Transverse colon (tissue), 4 donors: ENCODE data around the gene EFCAB12.

Experiments
- EP300 ChIP-seq: sonication (generic); formaldehyde crosslinking; IDR thresholded peaks from one replicate; pipeline ENCODE4 v1.6.1; 2017; ENCODE audit warnings: antibody characterized with exemption, low read depth
- POLR2A ChIP-seq: fragments of 450-650 bp; IDR thresholded peaks from one replicate; pipeline ENCODE4 v1.6.1; 2016; ENCODE audit warnings: antibody characterized with exemption, mild to moderate bottlenecking, moderate library complexity
- POLR2AphosphoS5 ChIP-seq, 3 donors: sonication (generic); formaldehyde crosslinking; IDR thresholded peaks; one replicate each; pipeline ENCODE4 v1.6.1; 2016; ENCODE audit warnings: antibody characterized with exemption in 3 of 3
- TF ChIP-seq, protein P1 (sequence below), 5 experiments: fragments of 200-600 bp in 3 of 5; fragments of 450-650 bp in 2 of 5; sonication (generic) in 3 of 5; IDR thresholded peaks; 1 replicate in 2 of 5; 2 replicates in 3 of 5; pipeline ENCODE4 v1.5.1; 2016 to 2017; ENCODE audit warnings: antibody characterized with exemption in 5 of 5, inconsistent platforms in 3 of 5, mild to moderate bottlenecking in 2 of 5, moderate library complexity in 1 of 5

DNA sequence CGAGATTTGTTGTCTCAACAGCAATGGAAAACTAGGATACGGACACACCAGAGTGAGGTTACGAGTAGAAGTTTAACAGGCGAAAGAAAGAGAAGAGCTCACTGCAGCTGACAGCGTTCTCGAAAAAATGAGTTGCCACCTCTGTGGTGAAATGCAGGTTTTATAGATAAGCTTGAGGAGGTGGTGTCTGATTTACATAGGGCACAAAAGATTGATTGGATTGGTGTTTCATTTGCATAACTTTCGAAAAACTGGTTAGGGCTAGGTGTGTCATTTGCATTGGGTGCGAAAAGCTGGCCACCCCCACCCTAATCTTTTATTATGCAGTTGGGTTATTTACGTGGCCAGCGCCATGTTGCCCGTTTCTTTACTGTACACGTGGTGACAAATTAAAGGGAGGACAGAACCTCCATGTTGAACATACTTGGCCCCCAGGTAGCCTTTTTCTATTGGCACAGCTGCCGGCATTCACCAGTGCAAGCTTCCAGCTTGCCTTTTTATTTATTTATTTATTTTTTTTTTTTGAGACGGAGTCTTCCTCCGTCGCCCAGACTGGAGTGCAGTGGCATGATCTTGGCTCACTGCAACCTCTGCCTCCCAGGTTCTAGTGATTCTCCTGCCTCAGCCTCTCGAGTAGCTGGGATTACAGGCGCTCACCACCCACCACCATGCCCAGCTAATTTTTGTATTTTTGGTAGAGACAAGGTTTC lies 19.9 kb upstream of the EFCAB12 start:
- TF ChIP-seq, protein P1, sequence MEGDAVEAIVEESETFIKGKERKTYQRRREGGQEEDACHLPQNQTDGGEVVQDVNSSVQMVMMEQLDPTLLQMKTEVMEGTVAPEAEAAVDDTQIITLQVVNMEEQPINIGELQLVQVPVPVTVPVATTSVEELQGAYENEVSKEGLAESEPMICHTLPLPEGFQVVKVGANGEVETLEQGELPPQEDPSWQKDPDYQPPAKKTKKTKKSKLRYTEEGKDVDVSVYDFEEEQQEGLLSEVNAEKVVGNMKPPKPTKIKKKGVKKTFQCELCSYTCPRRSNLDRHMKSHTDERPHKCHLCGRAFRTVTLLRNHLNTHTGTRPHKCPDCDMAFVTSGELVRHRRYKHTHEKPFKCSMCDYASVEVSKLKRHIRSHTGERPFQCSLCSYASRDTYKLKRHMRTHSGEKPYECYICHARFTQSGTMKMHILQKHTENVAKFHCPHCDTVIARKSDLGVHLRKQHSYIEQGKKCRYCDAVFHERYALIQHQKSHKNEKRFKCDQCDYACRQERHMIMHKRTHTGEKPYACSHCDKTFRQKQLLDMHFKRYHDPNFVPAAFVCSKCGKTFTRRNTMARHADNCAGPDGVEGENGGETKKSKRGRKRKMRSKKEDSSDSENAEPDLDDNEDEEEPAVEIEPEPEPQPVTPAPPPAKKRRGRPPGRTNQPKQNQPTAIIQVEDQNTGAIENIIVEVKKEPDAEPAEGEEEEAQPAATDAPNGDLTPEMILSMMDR (IDR thresholded peaks at IDR 0.05) = no peak
- TF ChIP-seq POLR2A (no peak), POLR2AphosphoS5 (IDR thresholded peaks at IDR 0.05) (no peak), EP300 (no peak)
